ENCODE data around the gene AP1B1.

GRCh38 chr22:29400576-29400975 lies 12.2 kb upstream of the AP1B1 start:
- TF ChIP-seq CTCF (IDR thresholded peaks at IDR 0.05): no peak
- no peak for TF ChIP-seq POLR2A (IDR thresholded peaks at IDR 0.05)

Data from testis (tissue), 2 donors.